ENCODE results near the gene RASL11A. TPM values are rescaled to one million over a fixed set of nuclear protein-coding genes. Genes with fewer than 3 reads are reported as not detected.

Gene RASL11A
- polyA plus RNA-seq, 1 of the 3 experiments (the other 2 are of a cell fraction), result 2.7 TPM

DNA sequence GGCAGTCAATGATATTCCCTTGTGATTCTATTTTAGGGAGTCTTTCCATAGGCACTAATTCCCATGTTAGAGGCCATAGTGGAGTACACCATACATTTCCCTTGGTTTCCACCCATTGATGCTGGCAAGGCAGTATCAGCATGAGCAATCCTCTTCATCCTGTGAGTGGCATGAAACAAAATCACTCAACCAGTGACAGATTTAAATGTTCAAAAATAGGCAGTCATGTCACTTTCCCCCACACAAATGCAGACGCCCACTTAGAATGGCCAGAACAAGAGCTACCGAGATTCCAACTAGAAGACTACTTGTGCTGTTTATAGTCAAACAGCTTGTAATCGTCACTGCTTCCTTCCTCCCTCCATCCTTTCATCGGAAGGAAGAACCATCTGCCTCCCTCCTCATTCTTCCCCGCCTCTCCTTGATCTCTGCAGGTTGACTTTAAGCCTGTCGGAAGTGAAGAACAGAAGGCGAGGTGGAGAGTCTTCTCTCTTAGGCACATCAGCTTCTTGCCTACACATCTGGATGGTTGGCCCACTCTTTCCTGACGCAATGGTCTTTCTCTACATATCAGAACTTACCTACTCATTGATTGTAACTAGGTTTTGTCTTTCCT lies 22.6 kb downstream of the RASL11A start:
- Histone ChIP-seq H4K20me1 (ENCODE audit: insufficient read depth) (no peaks in the 10 kb centered on the region), H3K9me2 (no peaks in the 10 kb centered on the region), H3K27me3 (ENCODE audit: insufficient read depth) (peaks cover 50% of the 10 kb centered on the region), H2AFZ (ENCODE audit: low read depth) (no peak overlapping the region), H3K4me2 (no peak overlapping the region), H3K4me1 (ENCODE audit: control insufficient read depth in 1 of 2, insufficient read depth in 2 of 2, low read depth in 1 of 2, low read length in 1 of 2) (no peaks in the 10 kb centered on the region), H3K9me3 (no peaks in the 10 kb centered on the region), H3K9ac (no peak overlapping the region), H3K27ac (ENCODE audit: low read depth in 2 of 2, low read length in 1 of 2) (no peak overlapping the region), H3K79me2 (ENCODE audit: insufficient read depth) (no peaks in the 10 kb centered on the region), H3K36me3 (replicated peaks in 1 of 2; ENCODE audit: control insufficient read depth in 1 of 2, insufficient read depth in 2 of 2, low read length in 1 of 2) (no peaks in the 10 kb centered on the region), H3K4me3 (ENCODE audit: low read depth in 2 of 2, low read length in 1 of 2) (no peak overlapping the region), H3F3A (replicated peaks; ENCODE audit: insufficient read depth) (no peaks in the 10 kb centered on the region)
- ChIA-PET POLR2A (interaction anchor here (0.6 kb wide), 1 partner anchor 230 kb away, joined by 3 read pairs; no protein-coding TSS in a partner anchor), CTCF (interaction anchor here (1.0 to 1.9 kb wide), 2 partner anchors 23 to 68 kb away, joined by 3 to 9 read pairs; partner anchors contain the start of gene RASL11A)
- TF ChIP-seq POLR2AphosphoS5 (IDR thresholded peaks at IDR 0.05; ENCODE audit: low read depth, low read length) (no peak), RAD21 (IDR thresholded peaks at IDR 0.05; ENCODE audit: low read length) (no peak)
- TF ChIP-seq, protein P1, sequence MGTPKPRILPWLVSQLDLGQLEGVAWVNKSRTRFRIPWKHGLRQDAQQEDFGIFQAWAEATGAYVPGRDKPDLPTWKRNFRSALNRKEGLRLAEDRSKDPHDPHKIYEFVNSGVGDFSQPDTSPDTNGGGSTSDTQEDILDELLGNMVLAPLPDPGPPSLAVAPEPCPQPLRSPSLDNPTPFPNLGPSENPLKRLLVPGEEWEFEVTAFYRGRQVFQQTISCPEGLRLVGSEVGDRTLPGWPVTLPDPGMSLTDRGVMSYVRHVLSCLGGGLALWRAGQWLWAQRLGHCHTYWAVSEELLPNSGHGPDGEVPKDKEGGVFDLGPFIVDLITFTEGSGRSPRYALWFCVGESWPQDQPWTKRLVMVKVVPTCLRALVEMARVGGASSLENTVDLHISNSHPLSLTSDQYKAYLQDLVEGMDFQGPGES (IDR thresholded peaks at IDR 0.05; ENCODE audit: low read depth, low read length), result no peak
- WGBS (ENCODE audit: low lambda C conversion rate), result 23% methylated on average over 8 of the region's 8 CpGs
- DNase-seq, result no peak

DNA sequence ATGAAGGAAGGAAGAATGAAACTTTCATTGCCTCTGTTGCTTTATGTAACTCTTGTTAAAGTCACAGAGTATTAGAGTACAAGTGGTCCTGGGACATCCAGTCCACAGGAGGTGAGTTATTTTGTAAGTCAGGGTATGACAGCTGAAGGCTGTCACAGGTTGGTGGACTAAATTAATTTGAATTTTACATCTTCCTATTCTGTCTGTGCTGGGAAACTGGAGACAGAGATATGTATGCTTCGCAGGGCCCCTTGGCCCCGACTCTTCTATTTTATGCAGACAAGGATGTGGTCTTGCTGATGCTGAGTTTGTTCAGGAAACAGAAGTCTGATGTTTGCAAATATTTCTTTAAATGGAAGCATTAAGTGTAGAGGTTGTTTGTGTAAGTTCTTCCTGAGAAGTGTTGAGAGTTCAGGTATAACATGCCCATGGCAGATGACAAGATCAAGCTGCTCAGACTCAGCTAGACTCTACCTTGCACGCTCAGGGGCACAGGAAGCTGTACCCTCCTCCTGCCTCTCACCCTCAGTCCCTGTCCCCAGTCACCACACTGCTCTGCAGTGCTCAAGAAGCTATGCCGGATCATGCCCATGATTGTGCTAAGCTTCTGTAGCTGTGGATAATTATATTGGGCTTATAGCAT lies 23.4 kb downstream of the RASL11A start:
- H3K4me2 ChIP-seq, result no peak overlapping the region
- H3K4me3 ChIP-seq (ENCODE audit: low read depth in 2 of 2, low read length in 1 of 2), result no peak overlapping the region
- no peaks in the 10 kb centered on the region for H3K4me1 ChIP-seq (ENCODE audit: control insufficient read depth in 1 of 2, insufficient read depth in 2 of 2, low read depth in 1 of 2, low read length in 1 of 2)
- no peaks in the 10 kb centered on the region for H3K9me2 ChIP-seq
- ChIA-PET POLR2A (no interaction called here), CTCF (interaction anchor here (0.6 to 1.9 kb wide), 4 partner anchors 10 to 67 kb away, joined by 3 to 9 read pairs (median 3); partner anchors contain the start of gene RASL11A)
- 8% methylated on average over 4 of the region's 4 CpGs for WGBS (ENCODE audit: low lambda C conversion rate)
- H3K9me3 ChIP-seq, result no peaks in the 10 kb centered on the region
- no peaks in the 10 kb centered on the region for H4K20me1 ChIP-seq (ENCODE audit: insufficient read depth)
- no peaks in the 10 kb centered on the region for H3K79me2 ChIP-seq (ENCODE audit: insufficient read depth)
- TF ChIP-seq GABPA (IDR thresholded peaks at IDR 0.05; ENCODE audit: low read depth) (no peak), FOSL2 (IDR thresholded peaks at IDR 0.05; ENCODE audit: borderline replicate concordance, low read depth) (no peak), YY1 (IDR thresholded peaks at IDR 0.05; ENCODE audit: low read depth) (no peak), POLR2AphosphoS5 (IDR thresholded peaks at IDR 0.05; ENCODE audit: low read depth, low read length) (no peak), TAF1 (IDR thresholded peaks at IDR 0.05; ENCODE audit: borderline replicate concordance, low read depth, low read length) (no peak), GATA2 (CRISPR knock-in tag; IDR thresholded peaks at IDR 0.05) (no peak), NFIC (IDR thresholded peaks at IDR 0.05; ENCODE audit: borderline replicate concordance) (no peak), CHD2 (IDR thresholded peaks at IDR 0.05; ENCODE audit: low read length, partially characterized antibody) (no peak), FOXJ3 (CRISPR knock-in tag; IDR thresholded peaks at IDR 0.05) (no peak), NRF1 (IDR thresholded peaks at IDR 0.05; ENCODE audit: low read depth, low read length) (no peak), RXRA (IDR thresholded peaks at IDR 0.05; ENCODE audit: borderline replicate concordance, low read depth) (no peak), RFX5 (IDR thresholded peaks at IDR 0.05; ENCODE audit: low read length) (no peak)
- TF ChIP-seq, protein P2, sequence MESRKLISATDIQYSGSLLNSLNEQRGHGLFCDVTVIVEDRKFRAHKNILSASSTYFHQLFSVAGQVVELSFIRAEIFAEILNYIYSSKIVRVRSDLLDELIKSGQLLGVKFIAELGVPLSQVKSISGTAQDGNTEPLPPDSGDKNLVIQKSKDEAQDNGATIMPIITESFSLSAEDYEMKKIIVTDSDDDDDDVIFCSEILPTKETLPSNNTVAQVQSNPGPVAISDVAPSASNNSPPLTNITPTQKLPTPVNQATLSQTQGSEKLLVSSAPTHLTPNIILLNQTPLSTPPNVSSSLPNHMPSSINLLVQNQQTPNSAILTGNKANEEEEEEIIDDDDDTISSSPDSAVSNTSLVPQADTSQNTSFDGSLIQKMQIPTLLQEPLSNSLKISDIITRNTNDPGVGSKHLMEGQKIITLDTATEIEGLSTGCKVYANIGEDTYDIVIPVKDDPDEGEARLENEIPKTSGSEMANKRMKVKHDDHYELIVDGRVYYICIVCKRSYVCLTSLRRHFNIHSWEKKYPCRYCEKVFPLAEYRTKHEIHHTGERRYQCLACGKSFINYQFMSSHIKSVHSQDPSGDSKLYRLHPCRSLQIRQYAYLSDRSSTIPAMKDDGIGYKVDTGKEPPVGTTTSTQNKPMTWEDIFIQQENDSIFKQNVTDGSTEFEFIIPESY (IDR thresholded peaks at IDR 0.05; ENCODE audit: borderline replicate concordance, low read depth), result no peak
- TF ChIP-seq, protein P3, sequence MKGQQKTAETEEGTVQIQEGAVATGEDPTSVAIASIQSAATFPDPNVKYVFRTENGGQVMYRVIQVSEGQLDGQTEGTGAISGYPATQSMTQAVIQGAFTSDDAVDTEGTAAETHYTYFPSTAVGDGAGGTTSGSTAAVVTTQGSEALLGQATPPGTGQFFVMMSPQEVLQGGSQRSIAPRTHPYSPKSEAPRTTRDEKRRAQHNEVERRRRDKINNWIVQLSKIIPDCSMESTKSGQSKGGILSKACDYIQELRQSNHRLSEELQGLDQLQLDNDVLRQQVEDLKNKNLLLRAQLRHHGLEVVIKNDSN (IDR thresholded peaks at IDR 0.05; ENCODE audit: borderline replicate concordance, low read depth), result no peak
- TF ChIP-seq, protein P4, sequence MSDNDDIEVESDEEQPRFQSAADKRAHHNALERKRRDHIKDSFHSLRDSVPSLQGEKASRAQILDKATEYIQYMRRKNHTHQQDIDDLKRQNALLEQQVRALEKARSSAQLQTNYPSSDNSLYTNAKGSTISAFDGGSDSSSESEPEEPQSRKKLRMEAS (IDR thresholded peaks at IDR 0.05; ENCODE audit: low read depth), result no peak
- TF ChIP-seq, protein P5, sequence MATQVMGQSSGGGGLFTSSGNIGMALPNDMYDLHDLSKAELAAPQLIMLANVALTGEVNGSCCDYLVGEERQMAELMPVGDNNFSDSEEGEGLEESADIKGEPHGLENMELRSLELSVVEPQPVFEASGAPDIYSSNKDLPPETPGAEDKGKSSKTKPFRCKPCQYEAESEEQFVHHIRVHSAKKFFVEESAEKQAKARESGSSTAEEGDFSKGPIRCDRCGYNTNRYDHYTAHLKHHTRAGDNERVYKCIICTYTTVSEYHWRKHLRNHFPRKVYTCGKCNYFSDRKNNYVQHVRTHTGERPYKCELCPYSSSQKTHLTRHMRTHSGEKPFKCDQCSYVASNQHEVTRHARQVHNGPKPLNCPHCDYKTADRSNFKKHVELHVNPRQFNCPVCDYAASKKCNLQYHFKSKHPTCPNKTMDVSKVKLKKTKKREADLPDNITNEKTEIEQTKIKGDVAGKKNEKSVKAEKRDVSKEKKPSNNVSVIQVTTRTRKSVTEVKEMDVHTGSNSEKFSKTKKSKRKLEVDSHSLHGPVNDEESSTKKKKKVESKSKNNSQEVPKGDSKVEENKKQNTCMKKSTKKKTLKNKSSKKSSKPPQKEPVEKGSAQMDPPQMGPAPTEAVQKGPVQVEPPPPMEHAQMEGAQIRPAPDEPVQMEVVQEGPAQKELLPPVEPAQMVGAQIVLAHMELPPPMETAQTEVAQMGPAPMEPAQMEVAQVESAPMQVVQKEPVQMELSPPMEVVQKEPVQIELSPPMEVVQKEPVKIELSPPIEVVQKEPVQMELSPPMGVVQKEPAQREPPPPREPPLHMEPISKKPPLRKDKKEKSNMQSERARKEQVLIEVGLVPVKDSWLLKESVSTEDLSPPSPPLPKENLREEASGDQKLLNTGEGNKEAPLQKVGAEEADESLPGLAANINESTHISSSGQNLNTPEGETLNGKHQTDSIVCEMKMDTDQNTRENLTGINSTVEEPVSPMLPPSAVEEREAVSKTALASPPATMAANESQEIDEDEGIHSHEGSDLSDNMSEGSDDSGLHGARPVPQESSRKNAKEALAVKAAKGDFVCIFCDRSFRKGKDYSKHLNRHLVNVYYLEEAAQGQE (IDR thresholded peaks at IDR 0.05; ENCODE audit: low read depth, low read length), result no peak
- H3K27me3 ChIP-seq (ENCODE audit: insufficient read depth), result peaks cover 54% of the 10 kb centered on the region
- no peak overlapping the region for H3K27ac ChIP-seq (ENCODE audit: low read depth in 2 of 2, low read length in 1 of 2)
- DNase-seq, result no peak
- no peaks in the 10 kb centered on the region for H3F3A ChIP-seq (replicated peaks; ENCODE audit: insufficient read depth)
- H3K9ac ChIP-seq, result no peak overlapping the region
- H2AFZ ChIP-seq (ENCODE audit: low read depth), result no peak overlapping the region
- no peaks in the 10 kb centered on the region for H3K36me3 ChIP-seq (replicated peaks in 1 of 2; ENCODE audit: control insufficient read depth in 1 of 2, insufficient read depth in 2 of 2, low read length in 1 of 2)
